Measurements from ENCODE around the gene PLA2G10. TPM values are rescaled to one million over a fixed set of nuclear protein-coding genes. Genes with fewer than 3 reads are reported as not detected.
"Not testable (repeated sequence)": the region's sequence is repeated elsewhere in the genome, so short reads cannot be mapped to it uniquely, and the experiment has no call there.

The PLA2G10 gene
- total and polyA plus RNA-seq, 8 donors = 1.1 to 6.5 (median 2.4) TPM

GRCh38 chr16:14682121-14682520 lies 12.0 kb downstream of the PLA2G10 start:
- Histone ChIP-seq H3K9me3 (no peaks in the 10 kb centered on the region), H3K36me3 (no peaks in the 10 kb centered on the region), H3K4me3 (no peak overlapping the region), H3K4me1 (no peaks in the 10 kb centered on the region), H3K27ac (no peak overlapping the region), H3K27me3 (no peaks in the 10 kb centered on the region)
- DNase-seq = no peak
- 94 to 96% methylated on average over 8 of the region's 8 CpGs for WGBS, 2 donors
- no peak for FAIRE-seq
- no peak for ATAC-seq
- intact Hi-C loops (cut with DNase I) = no loop called here
- no peak for TF ChIP-seq CTCF (IDR thresholded peaks at IDR 0.05)

- Histone ChIP-seq H3K27me3 (no peaks in the 10 kb centered on the region), H3K9me3 (no peaks in the 10 kb centered on the region), H3K27ac (no peak overlapping the region), H3K4me1 (no peaks in the 10 kb centered on the region), H3K4me3 (no peak overlapping the region), H3K36me3 (no peaks in the 10 kb centered on the region)
- intact Hi-C loops (cut with DNase I) = no loop called here
- no peak for ATAC-seq
- no peak for DNase-seq
- WGBS, 2 donors = 92 to 93% methylated on average over 4 of the region's 4 CpGs
- FAIRE-seq = no peak
- no peak for TF ChIP-seq CTCF (IDR thresholded peaks at IDR 0.05)
Observed at GRCh38 chr16:14681115-14681514, 13.0 kb downstream of the PLA2G10 start.

GRCh38 chr16:14680396-14680795 lies 13.7 kb downstream of the PLA2G10 start:
- ATAC-seq; H3K36me3 ChIP-seq; H3K4me1 ChIP-seq; H3K9me3 ChIP-seq; H3K27ac ChIP-seq; FAIRE-seq; DNase-seq; H3K27me3 ChIP-seq; intact Hi-C loops (cut with DNase I); H3K4me3 ChIP-seq: not testable (repeated sequence)
- 91 to 92% methylated on average over 7 of the region's 7 CpGs for WGBS, 2 donors

GRCh38 chr16:14678748-14679497 lies 15.2 kb downstream of the PLA2G10 start:
- Histone ChIP-seq H3K27ac (no peak overlapping the region), H3K4me1 (no peaks in the 10 kb centered on the region), H3K36me3 (no peaks in the 10 kb centered on the region), H3K4me3 (no peak overlapping the region), H3K27me3 (no peaks in the 10 kb centered on the region), H3K9me3 (no peaks in the 10 kb centered on the region)
- 84 to 85% methylated on average over 11 of the region's 11 CpGs for WGBS, 2 donors
- intact Hi-C loops (cut with DNase I) = no loop called here
- no peak for TF ChIP-seq CTCF (IDR thresholded peaks at IDR 0.05)
- DNase-seq (peak in 1 of 6 donors; percentile 2), FAIRE-seq (no peak), ATAC-seq (no peak)

GRCh38 chr16:14677627-14678026 lies 16.5 kb downstream of the PLA2G10 start:
- no peak overlapping the region for H3K4me3 ChIP-seq
- FAIRE-seq (no peak), DNase-seq (no peak), ATAC-seq (no peak)
- intact Hi-C loops (cut with DNase I) = no loop called here
- H3K36me3 ChIP-seq = no peaks in the 10 kb centered on the region
- H3K27me3 ChIP-seq = no peaks in the 10 kb centered on the region
- H3K4me1 ChIP-seq = peaks cover 0 to 9% (median 4%) of the 10 kb centered on the region in 3 donors
- no peaks in the 10 kb centered on the region for H3K9me3 ChIP-seq
- H3K27ac ChIP-seq = no peak overlapping the region
- TF ChIP-seq CTCF (IDR thresholded peaks at IDR 0.05) = no peak
- 97 to 99% methylated on average over 5 of the region's 5 CpGs for WGBS, 2 donors

Measured in pancreas (tissue), 10 donors.